Effector memory CD8-positive, alpha-beta T cell (primary cell): Measurements from ENCODE around the gene PIK3R3.
A peak's percentile ranks its signal among the peaks of the same experiment; 100 is the strongest.

ENCODE experiments used
- ATAC-seq: fragments of 150-1000 bp; cut with Tn5 transposase; replicated peaks from 2 replicates; pipeline ENCODE4 v1.10.0; 2021; ENCODE audit warnings: mild to moderate bottlenecking, moderate library complexity
- DNase-seq, 3 experiments: peaks; one replicate each; pipeline ENCODE4 v3.0.0; 2021
- H3K27ac Mint-ChIP-seq, 2 donors: one replicate each; pipeline ENCODE4 v1.8.0; 2022; ENCODE audit warnings: mild to moderate bottlenecking in 2 of 2, mixed read lengths in 2 of 2, moderate library complexity in 2 of 2
- H3K27me3 Mint-ChIP-seq, 2 donors: one replicate each; pipeline ENCODE4 v1.8.0; 2022; ENCODE audit warnings: mixed read lengths in 2 of 2
- H3K36me3 Mint-ChIP-seq: one replicate; pipeline ENCODE4 v1.8.0; 2022; ENCODE audit warnings: mild to moderate bottlenecking, moderate library complexity, mixed read lengths; ENCODE audit not compliant: insufficient read depth
- H3K4me1 Mint-ChIP-seq, 2 donors: one replicate each; pipeline ENCODE4 v1.8.0; 2022; ENCODE audit warnings: low read depth in 2 of 2, mixed read lengths in 2 of 2
- H3K4me3 Mint-ChIP-seq, 2 donors: one replicate each; pipeline ENCODE4 v1.8.0; 2022; ENCODE audit warnings: mild to moderate bottlenecking in 2 of 2, mixed read lengths in 2 of 2, moderate library complexity in 2 of 2
- H3K9me3 Mint-ChIP-seq, 2 donors: one replicate each; pipeline ENCODE4 v1.8.0; 2022; ENCODE audit warnings: mixed read lengths in 2 of 2

Gene PIK3R3

GRCh38 chr1:46169811-46170454, 37.5 kb upstream of the PIK3R3 start:
- ATAC-seq (no peak), DNase-seq (no peak)
- H3K4me1 Mint-ChIP-seq, result peaks cover 13 to 15% of the 10 kb centered on the region in 2 donors
- no peaks in the 10 kb centered on the region for H3K9me3 Mint-ChIP-seq
- H3K4me3 Mint-ChIP-seq, result no peak overlapping the region
- H3K36me3 Mint-ChIP-seq, result no peaks in the 10 kb centered on the region
- peaks cover 0 to 20% of the 10 kb centered on the region in 2 donors for H3K27me3 Mint-ChIP-seq
- no peak overlapping the region for H3K27ac Mint-ChIP-seq

- H3K27ac Mint-ChIP-seq, result no peak overlapping the region
- H3K4me3 Mint-ChIP-seq, result no peak overlapping the region
- peaks cover 0 to 20% of the 10 kb centered on the region in 2 donors for H3K27me3 Mint-ChIP-seq
- ATAC-seq (no peak), DNase-seq (no peak)
- no peaks in the 10 kb centered on the region for H3K36me3 Mint-ChIP-seq
- peaks cover 13 to 15% of the 10 kb centered on the region in 2 donors for H3K4me1 Mint-ChIP-seq
- no peaks in the 10 kb centered on the region for H3K9me3 Mint-ChIP-seq
Observed at GRCh38 chr1:46168477-46168876, 36.0 kb upstream of the PIK3R3 start.

GRCh38 chr1:46166521-46167462, 34.4 kb upstream of the PIK3R3 start:
- Mint-ChIP-seq H3K27me3 (peaks cover 0 to 13% of the 10 kb centered on the region in 2 donors), H3K4me3 (peak overlapping the region; percentile 84 to 90), H3K9me3 (no peaks in the 10 kb centered on the region), H3K36me3 (no peaks in the 10 kb centered on the region), H3K4me1 (peaks cover 13 to 15% of the 10 kb centered on the region in 2 donors), H3K27ac (peak overlapping the region; percentile 93 to 94)
- DNase-seq (peak; percentile 13 to 23 (median 16)), ATAC-seq (peak; percentile 67)

GRCh38 chr1:46160212-46160611, 27.8 kb upstream of the PIK3R3 start:
- DNase-seq (no peak), ATAC-seq (no peak)
- no peaks in the 10 kb centered on the region for H3K36me3 Mint-ChIP-seq
- H3K4me3 Mint-ChIP-seq, result no peak overlapping the region
- no peaks in the 10 kb centered on the region for H3K9me3 Mint-ChIP-seq
- H3K27ac Mint-ChIP-seq, result no peak overlapping the region
- H3K4me1 Mint-ChIP-seq, result no peaks in the 10 kb centered on the region
- no peaks in the 10 kb centered on the region for H3K27me3 Mint-ChIP-seq

GRCh38 chr1:46159516-46159915, 27.1 kb upstream of the PIK3R3 start:
- no peaks in the 10 kb centered on the region for H3K36me3 Mint-ChIP-seq
- H3K27me3 Mint-ChIP-seq, result no peaks in the 10 kb centered on the region
- H3K4me3 Mint-ChIP-seq, result no peak overlapping the region

GRCh38 chr1:46158312-46159281, 26.2 kb upstream of the PIK3R3 start:
- no peaks in the 10 kb centered on the region for H3K36me3 Mint-ChIP-seq
- DNase-seq (no peak), ATAC-seq (no peak)
- H3K4me3 Mint-ChIP-seq, result no peak overlapping the region
- no peaks in the 10 kb centered on the region for H3K4me1 Mint-ChIP-seq
- H3K9me3 Mint-ChIP-seq, result no peaks in the 10 kb centered on the region
- H3K27me3 Mint-ChIP-seq, result no peaks in the 10 kb centered on the region
- no peak overlapping the region for H3K27ac Mint-ChIP-seq

More at GRCh38 chr1:46159516-46159915, 27.1 kb upstream of the PIK3R3 start:
- no peak for ATAC-seq
- no peak for DNase-seq
- Mint-ChIP-seq H3K4me1 (no peaks in the 10 kb centered on the region), H3K9me3 (no peaks in the 10 kb centered on the region), H3K27ac (no peak overlapping the region)

GRCh38 chr1:46157916-46158311, 25.5 kb upstream of the PIK3R3 start:
- no peak overlapping the region for H3K27ac Mint-ChIP-seq
- H3K4me1 Mint-ChIP-seq, result no peaks in the 10 kb centered on the region
- no peaks in the 10 kb centered on the region for H3K27me3 Mint-ChIP-seq
- no peaks in the 10 kb centered on the region for H3K9me3 Mint-ChIP-seq
- no peaks in the 10 kb centered on the region for H3K36me3 Mint-ChIP-seq
- ATAC-seq, result no peak
- no peak for DNase-seq
- no peak overlapping the region for H3K4me3 Mint-ChIP-seq

GRCh38 chr1:46153732-46154131, 21.3 kb upstream of the PIK3R3 start:
- H3K36me3 Mint-ChIP-seq, result no peaks in the 10 kb centered on the region
- ATAC-seq (no peak), DNase-seq (no peak)
- H3K4me3 Mint-ChIP-seq, result no peak overlapping the region
- no peaks in the 10 kb centered on the region for H3K4me1 Mint-ChIP-seq
- H3K27me3 Mint-ChIP-seq, result no peaks in the 10 kb centered on the region
- H3K27ac Mint-ChIP-seq, result no peak overlapping the region
- H3K9me3 Mint-ChIP-seq, result no peaks in the 10 kb centered on the region

- no peaks in the 10 kb centered on the region for H3K9me3 Mint-ChIP-seq
- H3K4me1 Mint-ChIP-seq, result no peaks in the 10 kb centered on the region
- H3K4me3 Mint-ChIP-seq, result no peak overlapping the region
- H3K36me3 Mint-ChIP-seq, result no peaks in the 10 kb centered on the region
- ATAC-seq (no peak), DNase-seq (no peak)
- H3K27me3 Mint-ChIP-seq, result no peaks in the 10 kb centered on the region
- H3K27ac Mint-ChIP-seq, result no peak overlapping the region
Observed at GRCh38 chr1:46153228-46153627, 20.8 kb upstream of the PIK3R3 start.

- DNase-seq, result no peak
- ATAC-seq, result no peak
- no peak overlapping the region for H3K4me3 Mint-ChIP-seq
- no peaks in the 10 kb centered on the region for H3K9me3 Mint-ChIP-seq
- H3K4me1 Mint-ChIP-seq, result no peaks in the 10 kb centered on the region
- H3K27ac Mint-ChIP-seq, result no peak overlapping the region
- H3K36me3 Mint-ChIP-seq, result no peaks in the 10 kb centered on the region
- no peaks in the 10 kb centered on the region for H3K27me3 Mint-ChIP-seq
Observed at GRCh38 chr1:46152016-46152415, 19.6 kb upstream of the PIK3R3 start.

GRCh38 chr1:46150085-46150484, 17.7 kb upstream of the PIK3R3 start:
- H3K27ac Mint-ChIP-seq, result no peak overlapping the region
- DNase-seq (no peak), ATAC-seq (no peak)

GRCh38 chr1:46148318-46148717, 15.9 kb upstream of the PIK3R3 start:
- Mint-ChIP-seq H3K4me1 (no peaks in the 10 kb centered on the region), H3K4me3 (no peak overlapping the region), H3K9me3 (no peaks in the 10 kb centered on the region), H3K27me3 (no peaks in the 10 kb centered on the region), H3K27ac (no peak overlapping the region), H3K36me3 (no peaks in the 10 kb centered on the region)
- ATAC-seq (no peak), DNase-seq (no peak)

More at GRCh38 chr1:46150085-46150484, 17.7 kb upstream of the PIK3R3 start:
- Mint-ChIP-seq H3K4me3 (no peak overlapping the region), H3K36me3 (no peaks in the 10 kb centered on the region), H3K27me3 (no peaks in the 10 kb centered on the region), H3K4me1 (no peaks in the 10 kb centered on the region), H3K9me3 (no peaks in the 10 kb centered on the region)

- H3K27me3 Mint-ChIP-seq, result peaks cover 6 to 12% of the 10 kb centered on the region in 2 donors
- peaks cover 9 to 12% of the 10 kb centered on the region in 2 donors for H3K4me1 Mint-ChIP-seq
- no peak overlapping the region for H3K27ac Mint-ChIP-seq
- H3K9me3 Mint-ChIP-seq, result no peaks in the 10 kb centered on the region
- no peak for DNase-seq
- no peaks in the 10 kb centered on the region for H3K36me3 Mint-ChIP-seq
- no peak for ATAC-seq
- H3K4me3 Mint-ChIP-seq, result no peak overlapping the region
Observed at GRCh38 chr1:46137916-46138315, 5.5 kb upstream of the PIK3R3 start.
